NT2/D1 (cell line): Measurements from ENCODE around the gene MRPS14.

Experiments
- DNase-seq: peaks from one replicate; pipeline ENCODE4 v3.0.0-alpha.2; 2011; ENCODE audit warnings: low read depth, low spot score
- H3K27me3 ChIP-seq: 2 replicates; pipeline ENCODE4 v1.6.0; 2011; ENCODE audit warnings: mild to moderate bottlenecking; ENCODE audit not compliant: insufficient read length, insufficient read depth
- H3K36me3 ChIP-seq: 2 replicates; pipeline ENCODE4 v1.6.1; 2011; ENCODE audit warnings: mild to moderate bottlenecking, low read length, mixed read lengths; ENCODE audit not compliant: insufficient read depth, insufficient read length
- H3K4me1 ChIP-seq: 2 replicates; pipeline ENCODE4 v1.5.1; 2011; ENCODE audit not compliant: insufficient read depth, insufficient read length
- H3K4me3 ChIP-seq: 2 replicates; pipeline ENCODE4 v1.5.1; 2011; ENCODE audit warnings: low read depth; ENCODE audit not compliant: insufficient read length
- H3K9ac ChIP-seq: 2 replicates; pipeline ENCODE4 v1.6.0; 2011; ENCODE audit warnings: low read depth; ENCODE audit not compliant: insufficient read length
- H3K9me3 ChIP-seq: 2 replicates; pipeline ENCODE4 v1.5.1; 2011; ENCODE audit warnings: mild to moderate bottlenecking, low read length; ENCODE audit not compliant: insufficient read depth
- SUZ12 ChIP-seq: IDR thresholded peaks from 2 replicates; pipeline ENCODE4 v1.6.1; 2011; ENCODE audit not compliant: insufficient read length, insufficient read depth; ENCODE audit errors: extremely low read depth
- YY1 ChIP-seq: IDR thresholded peaks from 2 replicates; pipeline ENCODE4 v1.6.1; 2011; ENCODE audit not compliant: insufficient read length, insufficient read depth
- ZNF274 ChIP-seq: IDR thresholded peaks from 2 replicates; pipeline ENCODE4 v1.6.1; 2011; ENCODE audit warnings: mild to moderate bottlenecking, low read depth, low read length

Gene MRPS14

DNA sequence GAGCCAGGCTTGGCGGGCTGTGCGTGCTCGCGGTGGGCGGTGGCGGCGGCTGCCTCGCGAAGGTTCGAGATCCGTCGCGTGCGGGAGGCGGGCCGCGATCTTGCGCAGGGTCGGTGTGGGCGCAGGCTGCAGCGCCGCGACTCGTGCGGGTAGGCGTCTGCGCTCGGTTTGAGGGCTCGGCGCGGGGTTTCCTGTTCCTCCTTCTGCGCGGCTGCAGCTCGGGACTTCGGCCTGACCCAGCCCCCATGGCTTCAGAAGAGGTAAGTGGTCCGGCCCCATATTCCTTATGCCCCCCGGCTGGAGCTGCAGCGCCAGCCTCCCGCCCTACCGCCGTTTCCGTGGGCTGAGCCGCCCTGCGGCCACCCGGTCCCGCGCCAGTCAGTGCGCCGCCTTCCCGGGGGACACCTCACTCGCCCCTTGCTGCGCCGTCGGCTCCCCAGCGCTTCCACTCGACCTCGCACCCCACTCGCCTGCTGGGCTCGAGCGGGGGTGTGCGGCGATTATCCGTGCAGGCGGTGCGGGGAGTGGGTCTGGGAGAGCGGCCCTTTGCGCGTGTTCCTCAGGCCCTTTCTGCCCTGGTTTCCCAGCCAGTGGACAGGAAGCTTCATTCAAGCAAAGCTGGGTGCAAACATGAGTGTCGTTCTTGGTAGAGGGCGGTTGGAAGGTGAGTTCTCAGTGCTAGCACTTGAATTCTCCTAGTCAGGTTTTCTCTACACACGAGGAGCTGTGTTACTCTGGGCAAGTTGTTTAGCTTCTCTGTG lies 23.1 kb downstream of the MRPS14 start, which contains the start of gene CACYBP:
TSS of gene CACYBP (plus strand) at position 12 of the 761 bp plus-strand sequence. CDS start at position 246, 234 bp downstream.
- H3K4me3 ChIP-seq, result peak within 1 kb of the TSS; percentile 98
- no peak for TF ChIP-seq SUZ12
- no peak for TF ChIP-seq ZNF274
- no peak for TF ChIP-seq YY1
- no peaks in the 10 kb centered on the region for H3K27me3 ChIP-seq
- peak; percentile 11 for DNase-seq
- H3K4me1 ChIP-seq, result no peaks in the 10 kb centered on the region
- peaks cover 38% of the 10 kb centered on the region for H3K36me3 ChIP-seq
- H3K9me3 ChIP-seq, result no peaks in the 10 kb centered on the region
- peak within 1 kb of the TSS; percentile 100 for H3K9ac ChIP-seq

DNA sequence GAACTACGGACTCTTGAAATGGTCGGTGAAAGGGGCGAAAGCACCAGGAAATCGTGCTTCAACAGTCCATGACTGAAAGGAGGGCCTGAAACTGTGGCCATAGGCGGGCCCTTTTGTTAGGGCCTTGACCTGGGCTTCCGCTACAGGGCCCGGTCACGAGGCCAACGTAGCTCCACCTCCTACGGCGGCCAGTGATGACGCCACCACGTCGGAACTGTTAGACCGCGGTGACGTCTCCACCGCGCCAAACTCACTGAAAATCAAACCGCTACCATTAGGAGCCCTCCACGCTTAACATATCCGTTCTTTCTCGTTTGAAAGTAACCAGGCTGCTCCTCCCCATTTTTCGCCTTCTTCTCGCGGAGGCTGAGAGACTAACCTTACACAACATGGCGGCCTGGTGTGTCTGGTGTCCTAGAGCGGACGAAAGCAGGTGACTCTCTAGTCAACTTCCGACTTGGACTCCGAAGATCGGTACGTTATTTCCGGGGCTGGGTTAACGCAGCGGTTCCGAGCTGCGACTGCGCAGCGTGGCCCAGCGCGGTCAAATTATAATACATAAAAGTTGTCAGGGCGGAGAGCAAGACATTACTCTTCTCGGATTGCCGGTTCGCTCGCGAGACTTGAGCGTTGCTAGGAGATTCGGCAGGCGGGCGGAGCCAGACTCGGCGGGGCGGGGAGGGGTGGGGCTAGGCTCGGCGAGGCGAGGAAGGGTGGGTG lies 23.8 kb downstream of the MRPS14 start:
- TF ChIP-seq ZNF274, result no peak
- peak; percentile 92 for TF ChIP-seq YY1
- Histone ChIP-seq H3K9ac (peak overlapping the region; percentile 96), H3K9me3 (no peaks in the 10 kb centered on the region), H3K4me1 (no peaks in the 10 kb centered on the region), H3K36me3 (peaks cover 31% of the 10 kb centered on the region), H3K27me3 (no peaks in the 10 kb centered on the region), H3K4me3 (peak overlapping the region; percentile 98)
- peak; percentile 99 for DNase-seq

DNA sequence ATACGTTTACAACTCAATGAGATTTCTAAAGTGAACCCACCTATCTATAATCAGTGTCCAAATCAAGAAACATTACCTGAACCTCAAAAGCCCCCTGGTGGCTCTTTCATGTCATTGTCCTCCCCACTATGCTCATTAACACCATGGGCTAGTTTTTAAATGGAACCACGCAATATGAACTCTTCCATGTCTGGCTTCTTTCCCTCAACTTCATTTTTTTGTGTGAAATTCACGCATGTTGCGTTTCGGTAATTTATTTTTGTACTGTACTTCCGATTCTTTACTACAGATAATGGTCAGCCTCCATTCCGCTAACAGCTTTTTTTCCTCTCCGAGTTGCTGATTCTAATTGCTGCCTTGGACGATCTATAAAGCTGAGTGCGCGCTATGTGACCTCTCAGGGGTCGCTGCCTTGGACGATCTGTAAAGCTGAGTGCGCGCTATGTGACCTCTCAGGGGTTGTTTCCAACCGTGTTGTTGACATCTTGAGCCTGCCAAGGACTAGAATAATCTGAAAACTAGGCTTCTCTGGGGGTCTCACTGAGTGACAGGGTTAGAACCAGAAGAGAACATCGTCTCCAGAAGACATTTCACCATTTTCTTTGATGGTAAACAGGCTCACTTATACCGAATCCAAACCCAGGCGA lies 24.5 kb downstream of the MRPS14 start:
- H3K9ac ChIP-seq, result peak overlapping the region; percentile 96
- no peak for TF ChIP-seq SUZ12
- TF ChIP-seq YY1, result no peak
- no peak for TF ChIP-seq ZNF274
- H3K4me3 ChIP-seq, result peak overlapping the region; percentile 98
- H3K36me3 ChIP-seq, result peaks cover 29% of the 10 kb centered on the region
- no peaks in the 10 kb centered on the region for H3K9me3 ChIP-seq
- no peaks in the 10 kb centered on the region for H3K27me3 ChIP-seq
- H3K4me1 ChIP-seq, result no peaks in the 10 kb centered on the region
- DNase-seq, result peak; percentile 47

DNA sequence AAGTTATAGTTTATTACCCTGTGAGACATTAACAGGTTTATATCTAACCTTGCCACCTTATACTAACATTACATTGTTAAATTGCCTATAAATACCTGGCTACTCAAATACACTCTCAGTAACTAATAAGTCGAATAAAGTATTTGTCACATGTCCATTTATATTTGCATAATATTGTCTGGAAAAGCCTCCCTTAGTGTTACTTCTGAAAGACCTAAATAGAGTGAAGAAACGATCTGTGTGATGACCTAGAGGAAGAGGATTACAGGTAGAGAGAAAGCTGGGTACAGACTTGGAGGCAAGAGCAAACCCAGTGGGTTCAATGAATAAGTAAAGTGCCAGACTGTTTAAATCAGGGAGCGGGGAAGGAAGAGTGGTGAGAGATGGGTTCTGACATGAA lies 26.2 kb downstream of the MRPS14 start:
- no peak for DNase-seq
- no peak for TF ChIP-seq SUZ12
- no peak for TF ChIP-seq YY1
- no peak for TF ChIP-seq ZNF274
- no peaks in the 10 kb centered on the region for H3K27me3 ChIP-seq
- H3K4me1 ChIP-seq, result no peaks in the 10 kb centered on the region
- H3K9me3 ChIP-seq, result no peaks in the 10 kb centered on the region
- no peak overlapping the region for H3K4me3 ChIP-seq
- peaks cover 27% of the 10 kb centered on the region for H3K36me3 ChIP-seq
- no peak overlapping the region for H3K9ac ChIP-seq

DNA sequence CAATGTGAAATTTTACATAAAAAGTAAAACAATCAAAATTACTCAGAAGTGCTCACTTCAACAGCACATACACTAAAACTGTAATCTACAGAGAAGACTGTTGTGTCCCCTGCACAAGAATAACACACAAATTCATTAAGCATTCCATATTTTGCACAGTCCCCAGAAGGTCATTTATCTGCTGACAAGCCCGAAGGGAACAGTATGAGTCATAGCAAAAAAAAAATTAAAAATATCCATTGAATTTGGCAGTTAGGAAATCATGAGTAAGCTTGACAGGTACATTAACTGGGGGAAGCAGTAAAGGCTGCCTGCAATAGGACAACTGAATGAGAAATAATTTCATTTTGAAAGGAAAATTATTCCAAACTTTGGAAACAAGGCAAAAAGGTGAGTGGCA lies 26.7 kb downstream of the MRPS14 start:
- no peak for DNase-seq
- H3K9ac ChIP-seq, result no peak overlapping the region

GRCh38 chr1:174995916-174996315 lies 27.3 kb downstream of the MRPS14 start:
- Histone ChIP-seq H3K4me3 (no peak overlapping the region), H3K36me3 (peaks cover 24% of the 10 kb centered on the region), H3K4me1 (no peaks in the 10 kb centered on the region), H3K27me3 (no peaks in the 10 kb centered on the region), H3K9ac (no peak overlapping the region), H3K9me3 (no peaks in the 10 kb centered on the region)
- TF ChIP-seq SUZ12 (no peak), YY1 (no peak), ZNF274 (no peak)
- no peak for DNase-seq

More for the DNA sequence above, 26.7 kb downstream of the MRPS14 start:
- H3K4me3 ChIP-seq, result no peak overlapping the region
- no peaks in the 10 kb centered on the region for H3K27me3 ChIP-seq
- peaks cover 24% of the 10 kb centered on the region for H3K36me3 ChIP-seq
- H3K4me1 ChIP-seq, result no peaks in the 10 kb centered on the region
- H3K9me3 ChIP-seq, result no peaks in the 10 kb centered on the region
- TF ChIP-seq ZNF274 (no peak), YY1 (no peak), SUZ12 (no peak)

DNA sequence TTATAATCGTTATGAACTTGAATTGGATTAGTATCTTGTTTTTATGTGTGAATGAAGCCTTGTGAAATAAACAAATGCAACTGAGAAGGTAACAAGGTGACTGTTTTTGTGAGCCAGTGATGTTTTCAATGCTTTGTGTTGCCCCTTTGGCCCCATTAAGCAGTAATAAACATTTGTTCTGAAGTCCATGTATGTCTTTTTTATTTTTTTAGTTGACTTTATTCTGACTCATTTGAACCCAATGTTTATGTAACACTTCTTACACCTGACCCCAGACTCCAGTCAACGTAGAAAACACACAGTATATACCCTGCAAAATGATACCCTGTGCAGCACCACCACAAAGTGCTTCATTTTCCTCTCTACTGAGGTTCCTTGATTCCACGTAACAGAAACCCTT lies 28.1 kb downstream of the MRPS14 start:
- TF ChIP-seq ZNF274 (no peak), YY1 (no peak), SUZ12 (no peak)
- H3K27me3 ChIP-seq, result no peaks in the 10 kb centered on the region
- no peaks in the 10 kb centered on the region for H3K4me1 ChIP-seq
- no peaks in the 10 kb centered on the region for H3K9me3 ChIP-seq
- H3K9ac ChIP-seq, result no peak overlapping the region
- no peak for DNase-seq
- peaks cover 29% of the 10 kb centered on the region for H3K36me3 ChIP-seq
- no peak overlapping the region for H3K4me3 ChIP-seq
